OCI-LY3 (cell line): ENCODE results near the gene ADIPOR2.

ENCODE experiments used
- H2AFZ ChIP-seq: fragments of 200-600, 300-600 bp; shearing (Covaris generic); 2 replicates; pipeline ENCODE4 v1.6.0; 2014; ENCODE audit warnings: antibody characterized with exemption, low read depth, low read length
- H3K27ac ChIP-seq: fragments of 200-600, 300-600 bp; sonication (generic); 2 replicates; pipeline ENCODE4 v1.5.1; 2014; ENCODE audit warnings: mild to moderate bottlenecking, low read length, moderate library complexity, mixed read lengths
- H3K27me3 ChIP-seq: fragments of 200-600, 300-600 bp; sonication (generic); 2 replicates; pipeline ENCODE4 v1.6.1; 2014; ENCODE audit warnings: low read depth, low read length, mixed read lengths
- H3K36me3 ChIP-seq: fragments of 200-600, 300-600 bp; sonication (generic); replicated peaks from 2 replicates; pipeline ENCODE3; 2014; ENCODE audit warnings: low read depth, low read length, mixed read lengths
- H3K4me1 ChIP-seq: fragments of 300-600, 200-600 bp; sonication (generic); 2 replicates; pipeline ENCODE4 v1.6.1; 2014; ENCODE audit warnings: low read length, mixed read lengths
- H3K4me2 ChIP-seq: fragments of 200-600, 300-600 bp; sonication (generic); 2 replicates; pipeline ENCODE4 v1.6.1; 2014; ENCODE audit warnings: low read length, mixed read lengths
- H3K4me3 ChIP-seq: fragments of 300-600, 200-600 bp; sonication (generic); 2 replicates; pipeline ENCODE4 v1.5.1; 2014; ENCODE audit warnings: antibody characterized with exemption, mild to moderate bottlenecking, low read length, moderate library complexity
- H3K79me2 ChIP-seq: fragments of 300-600, 200-600 bp; shearing (Covaris generic); 2 replicates; pipeline ENCODE4 v1.6.1; 2014; ENCODE audit warnings: mild to moderate bottlenecking, low read length, mixed read lengths
- H3K9ac ChIP-seq: fragments of 300-600, 200-600 bp; shearing (Covaris generic); 2 replicates; pipeline ENCODE4 v1.6.0; 2014; ENCODE audit warnings: mild to moderate bottlenecking, low read length, moderate library complexity
- H3K9me3 ChIP-seq: fragments of 200-600, 300-600 bp; shearing (Covaris generic); 2 replicates; pipeline ENCODE4 v1.6.1; 2014; ENCODE audit warnings: low read length, mixed read lengths; ENCODE audit not compliant: insufficient read depth
- H4K20me1 ChIP-seq: fragments of 200-600, 300-600 bp; sonication (generic); 2 replicates; pipeline ENCODE4 v1.6.1; 2016; ENCODE audit warnings: low read length, mixed read lengths; ENCODE audit not compliant: insufficient read depth
- CTCF ChIP-seq: fragments of 200-600, 300-600 bp; sonication (generic); IDR thresholded peaks from 2 replicates; pipeline ENCODE4 v1.5.1; 2014; ENCODE audit warnings: antibody characterized with exemption, low read length, low read depth
- EZH2phosphoT487 ChIP-seq: fragments of 200-600 bp; shearing (Covaris generic); IDR thresholded peaks from 2 replicates; pipeline ENCODE4 v1.6.1; 2018; ENCODE audit warnings: antibody characterized with exemption, mixed run types, low read depth

ADIPOR2 gene

GRCh38 chr12:1737652-1738286, 46.9 kb downstream of the ADIPOR2 start:
- Histone ChIP-seq H3K79me2 (peaks cover 61% of the 10 kb centered on the region), H2AFZ (no peak overlapping the region), H3K9me3 (no peaks in the 10 kb centered on the region), H3K9ac (no peak overlapping the region), H3K4me2 (no peak overlapping the region), H3K27me3 (no peaks in the 10 kb centered on the region), H3K27ac (no peak overlapping the region), H3K36me3 (no peaks in the 10 kb centered on the region), H3K4me3 (no peak overlapping the region), H4K20me1 (peaks cover 9% of the 10 kb centered on the region; the same call in 1 of the 2 replicates), H3K4me1 (no peaks in the 10 kb centered on the region)
- no peak for TF ChIP-seq CTCF
- no peak for TF ChIP-seq EZH2phosphoT487

GRCh38 chr12:1738446-1738845, 47.6 kb downstream of the ADIPOR2 start:
- Histone ChIP-seq H3K9me3 (no peaks in the 10 kb centered on the region), H3K27me3 (no peaks in the 10 kb centered on the region), H3K9ac (no peak overlapping the region), H4K20me1 (peaks cover 9% of the 10 kb centered on the region; the same call in 1 of the 2 replicates), H2AFZ (no peak overlapping the region), H3K36me3 (no peaks in the 10 kb centered on the region), H3K4me3 (no peak overlapping the region), H3K4me2 (no peak overlapping the region), H3K79me2 (peaks cover 56% of the 10 kb centered on the region), H3K27ac (no peak overlapping the region), H3K4me1 (no peaks in the 10 kb centered on the region)
- TF ChIP-seq CTCF (no peak), EZH2phosphoT487 (no peak)

- H4K20me1 ChIP-seq: peaks cover 9% of the 10 kb centered on the region; the same call in 1 of the 2 replicates
- TF ChIP-seq EZH2phosphoT487: no peak
- TF ChIP-seq CTCF: no peak
- no peak overlapping the region for H3K4me3 ChIP-seq
- H3K36me3 ChIP-seq: no peaks in the 10 kb centered on the region
- no peaks in the 10 kb centered on the region for H3K27me3 ChIP-seq
- H3K4me2 ChIP-seq: no peak overlapping the region
- H3K9ac ChIP-seq: no peak overlapping the region
- H3K4me1 ChIP-seq: no peaks in the 10 kb centered on the region
- no peak overlapping the region for H3K27ac ChIP-seq
- no peak overlapping the region for H2AFZ ChIP-seq
- no peaks in the 10 kb centered on the region for H3K9me3 ChIP-seq
- peaks cover 52% of the 10 kb centered on the region for H3K79me2 ChIP-seq
These were observed 48.5 kb downstream of the ADIPOR2 start for GRCh38 chr12:1739368-1739767.

GRCh38 chr12:1740161-1740948, 49.5 kb downstream of the ADIPOR2 start:
- Histone ChIP-seq H2AFZ (no peak overlapping the region), H3K27ac (no peak overlapping the region), H3K4me2 (no peak overlapping the region), H3K9ac (no peak overlapping the region), H3K27me3 (no peaks in the 10 kb centered on the region), H3K36me3 (peaks cover 4% of the 10 kb centered on the region), H3K4me3 (no peak overlapping the region), H3K9me3 (no peaks in the 10 kb centered on the region), H3K79me2 (peaks cover 52% of the 10 kb centered on the region), H4K20me1 (peaks cover 9% of the 10 kb centered on the region; the same call in 1 of the 2 replicates), H3K4me1 (no peaks in the 10 kb centered on the region)
- TF ChIP-seq CTCF: no peak
- no peak for TF ChIP-seq EZH2phosphoT487
